ENCODE results near the gene NECAB3. TPM values are rescaled to one million over a fixed set of nuclear protein-coding genes. Genes with fewer than 3 reads are reported as not detected.

Gene NECAB3
- total RNA-seq, 2 experiments from 2014 or later, result 62.4 to 79.4 TPM

DNA sequence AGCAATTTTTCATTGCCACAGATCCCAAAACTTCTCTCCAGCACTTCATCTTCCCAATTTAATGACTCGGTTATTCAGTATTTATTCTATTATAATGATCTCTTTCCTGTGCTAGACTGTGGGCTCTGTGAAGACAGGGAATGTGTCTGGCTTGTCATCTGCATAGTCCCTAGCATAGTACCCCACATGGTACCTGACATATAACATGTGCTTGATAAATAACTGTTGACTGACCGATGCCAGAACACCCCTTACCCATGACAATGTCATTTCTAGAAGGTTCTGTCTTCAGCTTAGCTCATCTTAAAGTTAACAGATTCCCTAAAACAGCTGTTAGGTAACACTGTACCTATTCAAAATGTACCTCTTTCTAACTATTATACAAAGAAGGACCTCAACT, 42.3 kb upstream of the NECAB3 start:
- Histone ChIP-seq H3K9me2 (ENCODE audit: insufficient read depth, low read length) (no peaks in the 10 kb centered on the region), H3K79me2 (ENCODE audit: insufficient read depth, low read depth, low read length) (no peaks in the 10 kb centered on the region), H3K36me3 (ENCODE audit: insufficient read depth, low read length) (no peaks in the 10 kb centered on the region), H3K4me2 (ENCODE audit: low read length) (no peak overlapping the region), H3K4me1 (ENCODE audit: insufficient read depth, low read length, poor library complexity, severe bottlenecking) (peaks cover 6% of the 10 kb centered on the region), H3K9me3 (ENCODE audit: low read length) (no peaks in the 10 kb centered on the region), H3K27ac (ENCODE audit: low read depth, low read length, poor library complexity, severe bottlenecking) (no peak overlapping the region), H3K4me3 (ENCODE audit: low read depth, low read length, poor library complexity, severe bottlenecking) (no peak overlapping the region), H2AFZ (ENCODE audit: low read length) (no peak overlapping the region), H4K20me1 (ENCODE audit: insufficient read depth, low read length) (no peaks in the 10 kb centered on the region)
- DNase-seq (ENCODE audit: low spot score), result no peak
- ChIA-PET POLR2A (no interaction called here), CTCF (ENCODE audit: unreplicated experiment) (no interaction called here)
- intact Hi-C loops (cut with micrococcal nuclease; ENCODE audit: unreplicated experiment), result no loop called here
- no TSS peak for BruUV-seq (replicated peaks)
- TF ChIP-seq EZH2phosphoT487 (IDR thresholded peaks at IDR 0.05; ENCODE audit: borderline replicate concordance, low read depth, low read length), result no peak
- TF ChIP-seq, protein P1, sequence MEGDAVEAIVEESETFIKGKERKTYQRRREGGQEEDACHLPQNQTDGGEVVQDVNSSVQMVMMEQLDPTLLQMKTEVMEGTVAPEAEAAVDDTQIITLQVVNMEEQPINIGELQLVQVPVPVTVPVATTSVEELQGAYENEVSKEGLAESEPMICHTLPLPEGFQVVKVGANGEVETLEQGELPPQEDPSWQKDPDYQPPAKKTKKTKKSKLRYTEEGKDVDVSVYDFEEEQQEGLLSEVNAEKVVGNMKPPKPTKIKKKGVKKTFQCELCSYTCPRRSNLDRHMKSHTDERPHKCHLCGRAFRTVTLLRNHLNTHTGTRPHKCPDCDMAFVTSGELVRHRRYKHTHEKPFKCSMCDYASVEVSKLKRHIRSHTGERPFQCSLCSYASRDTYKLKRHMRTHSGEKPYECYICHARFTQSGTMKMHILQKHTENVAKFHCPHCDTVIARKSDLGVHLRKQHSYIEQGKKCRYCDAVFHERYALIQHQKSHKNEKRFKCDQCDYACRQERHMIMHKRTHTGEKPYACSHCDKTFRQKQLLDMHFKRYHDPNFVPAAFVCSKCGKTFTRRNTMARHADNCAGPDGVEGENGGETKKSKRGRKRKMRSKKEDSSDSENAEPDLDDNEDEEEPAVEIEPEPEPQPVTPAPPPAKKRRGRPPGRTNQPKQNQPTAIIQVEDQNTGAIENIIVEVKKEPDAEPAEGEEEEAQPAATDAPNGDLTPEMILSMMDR (conservative IDR thresholded peaks at IDR 0.05; ENCODE audit: low read length), result no peak

DNA sequence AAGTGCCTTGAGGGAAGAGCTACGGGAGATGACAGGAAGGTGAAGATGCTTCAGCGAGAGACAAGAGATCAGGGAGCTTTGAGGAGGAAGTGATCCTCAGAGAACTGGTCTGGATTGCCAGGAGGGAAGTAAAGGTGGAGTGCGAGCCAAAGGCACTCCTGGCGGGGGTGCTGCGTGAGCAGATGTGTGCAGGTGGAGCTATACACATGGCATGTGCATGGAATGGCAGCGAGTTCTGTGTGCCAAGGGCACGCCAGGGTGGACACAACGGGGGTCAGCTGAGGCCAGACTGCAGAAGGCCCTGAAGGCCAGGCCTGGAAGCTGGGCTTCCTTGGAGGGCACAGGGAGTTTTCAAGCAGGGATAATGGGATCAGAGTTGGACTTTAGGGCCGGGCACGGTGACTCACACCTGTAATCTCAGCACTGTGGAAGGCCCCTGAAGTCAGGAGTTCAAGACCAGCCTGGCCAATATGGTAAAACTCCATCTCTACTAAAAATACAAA, 39.7 kb upstream of the NECAB3 start:
- CTCF ChIA-PET (ENCODE audit: unreplicated experiment), result interaction anchor here (0.6 kb wide), 1 partner anchor 149 kb away, joined by 3 read pairs; no protein-coding TSS in a partner anchor
- BruUV-seq (replicated peaks), result no TSS peak
- POLR2A ChIA-PET, result no interaction called here

DNA sequence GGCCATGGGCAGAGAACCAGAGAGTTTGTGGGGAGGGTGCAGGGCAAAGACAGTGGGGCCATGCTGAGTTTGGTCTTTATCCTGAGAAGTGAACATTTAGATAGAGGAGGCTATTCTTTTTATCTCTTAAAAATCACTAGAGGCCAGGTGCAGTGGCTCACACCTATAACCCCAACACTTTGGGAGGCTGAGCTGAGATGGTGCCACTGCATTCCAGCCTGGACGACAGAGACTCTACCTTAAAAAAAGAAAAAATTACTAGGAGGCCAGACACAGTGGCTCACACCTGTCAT, 37.2 kb upstream of the NECAB3 start:
- Histone ChIP-seq H3K79me2 (ENCODE audit: insufficient read depth, low read depth, low read length) (no peaks in the 10 kb centered on the region), H3K9me3 (ENCODE audit: low read length) (no peaks in the 10 kb centered on the region), H4K20me1 (ENCODE audit: insufficient read depth, low read length) (no peaks in the 10 kb centered on the region), H3K4me3 (ENCODE audit: low read depth, low read length, poor library complexity, severe bottlenecking) (no peak overlapping the region), H3K4me2 (ENCODE audit: low read length) (no peak overlapping the region), H2AFZ (ENCODE audit: low read length) (no peak overlapping the region), H3K9me2 (ENCODE audit: insufficient read depth, low read length) (no peaks in the 10 kb centered on the region), H3K36me3 (ENCODE audit: insufficient read depth, low read length) (no peaks in the 10 kb centered on the region), H3K27ac (ENCODE audit: low read depth, low read length, poor library complexity, severe bottlenecking) (no peak overlapping the region), H3K4me1 (ENCODE audit: insufficient read depth, low read length, poor library complexity, severe bottlenecking) (no peaks in the 10 kb centered on the region)
- ChIA-PET POLR2A (no interaction called here), CTCF (ENCODE audit: unreplicated experiment) (no interaction called here)
- intact Hi-C loops (cut with micrococcal nuclease; ENCODE audit: unreplicated experiment), result no loop called here
- no TSS peak for BruUV-seq (replicated peaks)
- TF ChIP-seq, protein P1 (conservative IDR thresholded peaks at IDR 0.05; ENCODE audit: low read length), result no peak
- TF ChIP-seq EZH2phosphoT487 (IDR thresholded peaks at IDR 0.05; ENCODE audit: borderline replicate concordance, low read depth, low read length), result no peak
- DNase-seq (ENCODE audit: low spot score), result no peak

More for the DNA sequence above, 39.7 kb upstream of the NECAB3 start:
- no peak overlapping the region for H3K4me2 ChIP-seq (ENCODE audit: low read length)
- no peak overlapping the region for H2AFZ ChIP-seq (ENCODE audit: low read length)
- H3K9me2 ChIP-seq (ENCODE audit: insufficient read depth, low read length), result no peaks in the 10 kb centered on the region
- no peaks in the 10 kb centered on the region for H3K4me1 ChIP-seq (ENCODE audit: insufficient read depth, low read length, poor library complexity, severe bottlenecking)
- no peak overlapping the region for H3K27ac ChIP-seq (ENCODE audit: low read depth, low read length, poor library complexity, severe bottlenecking)
- intact Hi-C loops (cut with micrococcal nuclease; ENCODE audit: unreplicated experiment), result no loop called here
- TF ChIP-seq, protein P1 (conservative IDR thresholded peaks at IDR 0.05; ENCODE audit: low read length), result no peak
- TF ChIP-seq EZH2phosphoT487 (IDR thresholded peaks at IDR 0.05; ENCODE audit: borderline replicate concordance, low read depth, low read length), result no peak
- H3K4me3 ChIP-seq (ENCODE audit: low read depth, low read length, poor library complexity, severe bottlenecking), result no peak overlapping the region
- no peaks in the 10 kb centered on the region for H3K79me2 ChIP-seq (ENCODE audit: insufficient read depth, low read depth, low read length)
- no peaks in the 10 kb centered on the region for H3K9me3 ChIP-seq (ENCODE audit: low read length)
- no peak for DNase-seq (ENCODE audit: low spot score)
- no peaks in the 10 kb centered on the region for H3K36me3 ChIP-seq (ENCODE audit: insufficient read depth, low read length)
- no peaks in the 10 kb centered on the region for H4K20me1 ChIP-seq (ENCODE audit: insufficient read depth, low read length)
